Osteocyte (in vitro differentiated cells): ENCODE results near the gene TBCD. TPM values are rescaled to one million over a fixed set of nuclear protein-coding genes. Genes with fewer than 3 reads are reported as not detected.
A peak's percentile ranks its signal among the peaks of the same experiment; 100 is the strongest.

Experiments used
- DNase-seq: peaks from one replicate; pipeline ENCODE4 v3.0.0; 2021; ENCODE audit warnings: mixed read lengths; ENCODE audit not compliant: unreplicated experiment; ENCODE audit errors: extremely low spot score
- H3K27ac Mint-ChIP-seq: one replicate; pipeline ENCODE4 v1.8.0; 2021; ENCODE audit warnings: mild to moderate bottlenecking, mixed read lengths; ENCODE audit not compliant: unreplicated experiment
- H3K27me3 Mint-ChIP-seq: one replicate; pipeline ENCODE4 v1.8.0; 2021; ENCODE audit warnings: mixed read lengths; ENCODE audit not compliant: unreplicated experiment
- H3K36me3 Mint-ChIP-seq: one replicate; pipeline ENCODE4 v1.8.0; 2021; ENCODE audit warnings: mixed read lengths; ENCODE audit not compliant: unreplicated experiment
- H3K4me1 Mint-ChIP-seq: one replicate; pipeline ENCODE4 v1.8.0; 2021; ENCODE audit warnings: mixed read lengths; ENCODE audit not compliant: unreplicated experiment
- H3K4me3 Mint-ChIP-seq: one replicate; pipeline ENCODE4 v1.8.0; 2021; ENCODE audit warnings: mild to moderate bottlenecking, moderate library complexity, mixed read lengths; ENCODE audit not compliant: unreplicated experiment
- H3K9me3 Mint-ChIP-seq: one replicate; pipeline ENCODE4 v1.8.0; 2021; ENCODE audit warnings: mixed read lengths; ENCODE audit not compliant: unreplicated experiment
- long read RNA-seq: library from polyadenylated mRNA; unstranded; transcript quantifications from one replicate; pipeline ENCODE4 v2.0.0, GENCODE V29; 2021
- total RNA-seq: library from RNA; stranded (reverse); gene quantifications from 2 replicates; pipeline ENCODE4 v1.2.1, GENCODE V29; 2021
- TF ChIP-seq, protein P1 (sequence below): fragments of 200-600 bp; sonication (generic); IDR thresholded peaks from 2 replicates; pipeline ENCODE4 v1.5.0; 2021; ENCODE audit warnings: antibody characterized with exemption, mild to moderate bottlenecking, moderate library complexity

The TBCD gene
- 74.0 and 75.7 TPM in 2 replicates for total RNA-seq
- long read RNA-seq, partial matches to known transcripts: 6 of 12 reads
- long read RNA-seq, other reads (novel, unspliced or antisense): 5 of 12 reads

- peak within 1 kb of the TSS; percentile 89 for H3K4me3 Mint-ChIP-seq
- H3K36me3 Mint-ChIP-seq: peaks cover 3% of the 10 kb centered on the region
- DNase-seq: peak; percentile 97
- no peaks in the 10 kb centered on the region for H3K9me3 Mint-ChIP-seq
- peak within 1 kb of the TSS; percentile 65 for H3K27ac Mint-ChIP-seq
- no peaks in the 10 kb centered on the region for H3K27me3 Mint-ChIP-seq
- H3K4me1 Mint-ChIP-seq: peaks cover 34% of the 10 kb centered on the region
- TF ChIP-seq, protein P1, sequence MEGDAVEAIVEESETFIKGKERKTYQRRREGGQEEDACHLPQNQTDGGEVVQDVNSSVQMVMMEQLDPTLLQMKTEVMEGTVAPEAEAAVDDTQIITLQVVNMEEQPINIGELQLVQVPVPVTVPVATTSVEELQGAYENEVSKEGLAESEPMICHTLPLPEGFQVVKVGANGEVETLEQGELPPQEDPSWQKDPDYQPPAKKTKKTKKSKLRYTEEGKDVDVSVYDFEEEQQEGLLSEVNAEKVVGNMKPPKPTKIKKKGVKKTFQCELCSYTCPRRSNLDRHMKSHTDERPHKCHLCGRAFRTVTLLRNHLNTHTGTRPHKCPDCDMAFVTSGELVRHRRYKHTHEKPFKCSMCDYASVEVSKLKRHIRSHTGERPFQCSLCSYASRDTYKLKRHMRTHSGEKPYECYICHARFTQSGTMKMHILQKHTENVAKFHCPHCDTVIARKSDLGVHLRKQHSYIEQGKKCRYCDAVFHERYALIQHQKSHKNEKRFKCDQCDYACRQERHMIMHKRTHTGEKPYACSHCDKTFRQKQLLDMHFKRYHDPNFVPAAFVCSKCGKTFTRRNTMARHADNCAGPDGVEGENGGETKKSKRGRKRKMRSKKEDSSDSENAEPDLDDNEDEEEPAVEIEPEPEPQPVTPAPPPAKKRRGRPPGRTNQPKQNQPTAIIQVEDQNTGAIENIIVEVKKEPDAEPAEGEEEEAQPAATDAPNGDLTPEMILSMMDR: no peak
These were observed at the start of gene TBCD for GRCh38 chr17:82751571-82752370. Gene TBCD (plus strand): TSS chr17:82752065. CDS start chr17:82752194, 129 bp downstream.

DNA sequence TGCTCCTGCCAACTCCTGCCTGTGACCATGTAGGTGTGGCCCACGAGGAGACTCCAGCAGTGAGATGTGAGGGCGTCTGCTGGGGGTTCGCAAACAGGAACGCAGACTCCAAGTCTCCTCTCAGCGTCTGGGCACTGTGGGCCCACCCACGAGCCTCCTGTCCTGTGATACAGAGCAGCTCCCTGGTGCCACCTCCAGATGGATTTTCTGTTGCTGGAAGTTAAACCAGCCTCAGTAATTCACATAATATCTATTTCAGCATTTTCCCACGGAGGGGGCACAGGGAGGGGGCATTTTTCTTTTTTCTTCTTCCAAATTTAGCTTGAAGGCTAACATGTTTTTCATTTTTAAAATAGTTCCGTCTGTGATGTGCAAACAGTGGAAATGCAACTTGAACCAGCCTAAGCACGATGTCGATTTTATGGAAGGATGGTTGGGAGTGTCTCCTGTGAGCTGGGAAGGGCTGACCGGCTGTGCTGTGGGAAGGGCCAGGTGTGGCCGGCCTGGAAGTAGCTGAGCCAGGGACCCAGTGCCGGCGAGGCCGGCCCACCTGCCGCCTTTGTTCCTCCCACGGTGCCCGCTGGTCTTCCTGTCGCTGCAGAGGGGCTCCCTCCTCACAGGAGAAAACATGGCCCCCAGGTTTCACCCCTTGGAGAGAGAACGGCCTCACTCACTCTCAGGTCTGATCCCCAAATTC is 49.5 kb upstream of the TBCD start:
- Mint-ChIP-seq H3K4me3 (no peak overlapping the region), H3K36me3 (no peaks in the 10 kb centered on the region), H3K27ac (no peak overlapping the region), H3K9me3 (no peaks in the 10 kb centered on the region), H3K4me1 (peaks cover 10% of the 10 kb centered on the region), H3K27me3 (no peaks in the 10 kb centered on the region)
- TF ChIP-seq, protein P1: no peak
- no peak for DNase-seq

GRCh38 chr17:82703036-82703745 is 48.7 kb upstream of the TBCD start:
- Mint-ChIP-seq H3K27me3 (no peaks in the 10 kb centered on the region), H3K4me3 (no peak overlapping the region), H3K9me3 (no peaks in the 10 kb centered on the region), H3K36me3 (no peaks in the 10 kb centered on the region), H3K27ac (no peak overlapping the region), H3K4me1 (peaks cover 16% of the 10 kb centered on the region)
- DNase-seq: no peak
- TF ChIP-seq, protein P1: no peak

DNA sequence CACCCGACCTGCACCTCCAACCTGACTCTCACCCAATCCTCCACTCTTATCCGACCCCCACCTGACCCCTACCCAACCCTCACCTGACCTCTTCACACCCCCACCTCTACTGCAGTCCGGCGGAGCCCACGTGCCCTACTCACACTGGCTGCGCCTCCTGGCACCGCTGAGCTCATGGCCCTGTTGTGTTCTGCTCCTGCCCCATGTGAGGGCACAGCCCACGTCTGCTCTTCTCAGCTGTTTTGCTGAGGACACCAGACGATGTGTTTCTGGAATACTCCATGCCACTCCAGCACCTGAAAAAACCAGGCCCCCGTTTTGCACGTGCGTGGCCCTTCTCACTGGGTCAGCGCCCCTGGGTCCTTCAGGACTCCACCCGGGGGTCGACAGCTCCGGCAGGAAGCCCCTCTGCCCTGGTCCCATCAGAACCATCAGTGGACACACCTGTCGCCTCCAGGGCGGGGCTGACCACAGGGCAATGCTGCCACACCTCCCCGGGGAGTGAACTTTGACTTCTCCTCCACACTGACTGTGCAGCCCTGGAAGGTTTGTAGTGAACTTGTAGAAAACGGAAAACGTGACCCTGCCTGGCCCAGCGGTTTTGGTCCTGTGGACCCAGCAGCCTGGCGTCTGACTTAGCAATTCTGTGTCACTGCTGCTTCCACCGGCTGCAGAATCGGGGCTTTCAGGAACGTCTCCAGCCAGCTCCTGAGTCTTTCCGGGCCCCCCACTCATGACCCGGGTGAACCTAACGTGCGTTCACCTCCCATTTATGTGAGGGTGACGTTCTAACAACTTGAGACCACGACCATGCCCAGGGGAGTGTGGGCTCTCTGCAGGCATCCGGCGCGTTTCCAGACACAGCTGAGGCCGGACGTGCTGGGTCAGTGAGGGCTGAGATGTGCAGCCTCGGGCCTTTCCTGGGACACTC is 47.7 kb upstream of the TBCD start:
- Mint-ChIP-seq H3K27me3 (no peaks in the 10 kb centered on the region), H3K36me3 (no peaks in the 10 kb centered on the region)

More for the DNA sequence above, 47.7 kb upstream of the TBCD start:
- no peaks in the 10 kb centered on the region for H3K9me3 Mint-ChIP-seq
- no peak overlapping the region for H3K27ac Mint-ChIP-seq
- TF ChIP-seq, protein P1: no peak
- DNase-seq: no peak
- peaks cover 19% of the 10 kb centered on the region for H3K4me1 Mint-ChIP-seq
- H3K4me3 Mint-ChIP-seq: no peak overlapping the region
